Activated T-helper 2 cell treated with anti-CD3 and anti-CD28 coated beads, Interferon-gamma antibody, Interleukin-2, Interleukin-4, amounts not matched to agents 10 μg/mL and 5 μg/mL and 100 μg/mL, durations not matched to agents 14 hours and 24 hours and 36 hours (primary cell): Measurements from ENCODE around the gene RASGEF1C. TPM values are rescaled to one million over a fixed set of nuclear protein-coding genes. Genes with fewer than 3 reads are reported as not detected.

ENCODE experiments used
- DNase-seq: peaks from one replicate; pipeline ENCODE4 v3.0.0; 2021; ENCODE audit warnings: low spot score
- H3K27ac Mint-ChIP-seq: one replicate; pipeline ENCODE4 v1.8.0; 2021; ENCODE audit warnings: mixed read lengths
- H3K27me3 Mint-ChIP-seq: one replicate; pipeline ENCODE4 v1.8.0; 2021; ENCODE audit warnings: low read depth, mixed read lengths
- H3K36me3 Mint-ChIP-seq: one replicate; pipeline ENCODE4 v1.8.0; 2021; ENCODE audit warnings: low read depth, mixed read lengths
- H3K4me1 Mint-ChIP-seq: one replicate; pipeline ENCODE4 v1.8.0; 2021; ENCODE audit warnings: low read depth, mixed read lengths
- H3K4me3 Mint-ChIP-seq: one replicate; pipeline ENCODE4 v1.8.0; 2021; ENCODE audit warnings: low read depth, mild to moderate bottlenecking, moderate library complexity, mixed read lengths
- H3K9me3 Mint-ChIP-seq: one replicate; pipeline ENCODE4 v1.8.0; 2021; ENCODE audit warnings: mixed read lengths
- intact Hi-C: fragments of 100-400 bp; cut with micrococcal nuclease; formaldehyde crosslinking; loops from one replicate; pipeline ENCODE4 v1.15.1; 2023
- total RNA-seq: library from RNA; stranded (reverse); gene quantifications from 2 replicates; pipeline ENCODE4 v1.2.3, GENCODE V29; 2022

Gene RASGEF1C
- total RNA-seq, 1 donor from 2014 or later = not detected

- peaks cover 2% of the 10 kb centered on the region for H3K27me3 Mint-ChIP-seq
- H3K9me3 Mint-ChIP-seq = no peaks in the 10 kb centered on the region
- no peaks in the 10 kb centered on the region for H3K4me1 Mint-ChIP-seq
- DNase-seq = no peak
- H3K27ac Mint-ChIP-seq = no peak overlapping the region
- H3K36me3 Mint-ChIP-seq = no peaks in the 10 kb centered on the region
- H3K4me3 Mint-ChIP-seq = no peak overlapping the region
- intact Hi-C loops = no loop called here
Observed at GRCh38 chr5:180121826-180122413, 87.1 kb downstream of the RASGEF1C start.

- H3K4me3 Mint-ChIP-seq = no peak overlapping the region
- no peak overlapping the region for H3K27ac Mint-ChIP-seq
- no peak for DNase-seq
- H3K36me3 Mint-ChIP-seq = no peaks in the 10 kb centered on the region
- no peaks in the 10 kb centered on the region for H3K4me1 Mint-ChIP-seq
- peaks cover 2% of the 10 kb centered on the region for H3K27me3 Mint-ChIP-seq
- H3K9me3 Mint-ChIP-seq = no peaks in the 10 kb centered on the region
- intact Hi-C loops = no loop called here
Observed at GRCh38 chr5:180120237-180121101, 88.5 kb downstream of the RASGEF1C start.

DNA sequence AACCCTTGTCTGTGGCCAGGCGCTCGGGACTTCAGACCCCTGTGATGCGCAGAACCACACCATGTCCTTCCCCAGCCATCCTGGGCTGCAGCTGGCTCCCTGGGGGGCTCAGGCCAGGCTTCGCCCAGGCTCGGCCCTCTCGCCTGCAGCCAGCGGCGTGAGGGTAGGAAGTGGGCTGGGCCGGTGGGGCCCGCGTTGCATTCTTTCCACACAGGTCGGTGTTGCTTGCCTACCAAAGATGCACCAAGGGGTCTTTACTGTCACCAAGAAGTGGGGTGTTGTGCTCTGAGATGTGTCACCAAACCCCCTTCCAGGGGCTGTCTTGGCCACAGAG, 89.1 kb downstream of the RASGEF1C start:
- H3K27me3 Mint-ChIP-seq = peaks cover 2% of the 10 kb centered on the region
- no peaks in the 10 kb centered on the region for H3K36me3 Mint-ChIP-seq
- H3K27ac Mint-ChIP-seq = no peak overlapping the region
- H3K4me3 Mint-ChIP-seq = no peak overlapping the region
- no peak for DNase-seq
- H3K9me3 Mint-ChIP-seq = no peaks in the 10 kb centered on the region
- no peaks in the 10 kb centered on the region for H3K4me1 Mint-ChIP-seq
- intact Hi-C loops = no loop called here

GRCh38 chr5:180119031-180119902, 89.7 kb downstream of the RASGEF1C start:
- intact Hi-C loops = no loop called here
- no peak for DNase-seq
- Mint-ChIP-seq H3K4me3 (no peak overlapping the region), H3K27me3 (peaks cover 2% of the 10 kb centered on the region), H3K36me3 (no peaks in the 10 kb centered on the region), H3K4me1 (no peaks in the 10 kb centered on the region), H3K9me3 (no peaks in the 10 kb centered on the region), H3K27ac (no peak overlapping the region)

DNA sequence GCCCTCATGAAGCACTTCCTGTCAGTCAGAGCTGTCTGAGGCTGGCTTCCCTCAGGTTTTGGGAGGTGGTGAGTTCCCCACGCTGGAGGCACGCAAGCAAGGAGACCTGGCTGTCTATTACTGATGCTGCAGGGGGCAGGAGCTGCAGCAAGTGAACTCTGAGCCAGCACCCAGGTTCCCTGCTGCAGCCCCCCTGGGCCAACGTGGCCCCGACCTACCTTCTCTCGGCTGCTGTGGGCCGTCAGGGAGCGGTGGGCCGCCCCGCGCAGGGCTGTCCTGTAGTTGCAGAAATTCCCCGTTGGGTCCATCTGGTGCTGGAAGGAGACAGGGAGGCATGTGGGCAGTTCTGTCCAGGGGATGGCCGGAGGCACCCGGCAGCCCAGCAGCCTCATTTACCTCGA, 90.6 kb downstream of the RASGEF1C start:
- DNase-seq = no peak
- H3K4me1 Mint-ChIP-seq = no peaks in the 10 kb centered on the region
- intact Hi-C loops = no loop called here
- no peak overlapping the region for H3K4me3 Mint-ChIP-seq
- no peaks in the 10 kb centered on the region for H3K36me3 Mint-ChIP-seq
- H3K9me3 Mint-ChIP-seq = no peaks in the 10 kb centered on the region
- H3K27me3 Mint-ChIP-seq = no peaks in the 10 kb centered on the region
- H3K27ac Mint-ChIP-seq = no peak overlapping the region

DNA sequence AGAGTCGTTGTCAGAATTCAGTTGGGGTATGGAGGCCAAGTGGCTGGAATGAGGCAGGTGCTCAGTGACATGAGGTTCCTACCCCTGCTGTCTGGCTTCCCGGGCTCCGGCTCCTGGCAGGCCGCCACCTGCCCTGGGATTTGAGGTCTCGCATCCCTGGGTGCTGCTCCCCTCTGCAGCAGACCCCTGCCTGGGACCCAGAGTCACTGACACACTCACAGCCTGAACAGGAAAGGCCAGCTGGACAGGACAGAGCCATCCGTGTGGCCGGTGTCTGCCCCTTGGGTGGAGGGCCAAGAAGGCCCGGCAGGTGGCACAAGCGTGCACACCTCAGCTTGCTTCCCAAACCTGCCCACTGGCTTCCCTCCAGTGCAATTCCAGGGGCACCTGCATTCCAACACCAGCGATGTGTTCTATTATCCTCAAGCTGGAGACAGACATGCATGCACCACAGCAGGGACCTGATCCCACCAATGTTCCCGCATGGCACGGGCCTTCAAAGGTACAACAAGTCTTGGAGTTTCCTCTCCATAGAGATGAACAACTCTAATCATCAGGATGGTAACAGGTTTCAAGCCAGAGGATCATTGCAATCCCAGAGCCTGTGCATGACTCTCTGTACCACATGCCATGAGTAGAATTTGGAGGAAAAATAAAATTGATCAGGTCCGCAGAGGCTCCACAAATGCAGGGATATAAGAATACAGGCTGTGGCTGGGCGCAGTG, 91.8 kb downstream of the RASGEF1C start:
- intact Hi-C loops = no loop called here
- H3K4me3 Mint-ChIP-seq = no peak overlapping the region
- H3K36me3 Mint-ChIP-seq = no peaks in the 10 kb centered on the region
- no peaks in the 10 kb centered on the region for H3K9me3 Mint-ChIP-seq
- no peaks in the 10 kb centered on the region for H3K4me1 Mint-ChIP-seq
- no peaks in the 10 kb centered on the region for H3K27me3 Mint-ChIP-seq
- H3K27ac Mint-ChIP-seq = no peak overlapping the region
- DNase-seq = no peak

GRCh38 chr5:180116077-180116999, 92.7 kb downstream of the RASGEF1C start:
- no peak overlapping the region for H3K27ac Mint-ChIP-seq
- H3K36me3 Mint-ChIP-seq = no peaks in the 10 kb centered on the region
- intact Hi-C loops = no loop called here
- H3K4me1 Mint-ChIP-seq = no peaks in the 10 kb centered on the region
- no peak for DNase-seq
- H3K9me3 Mint-ChIP-seq = no peaks in the 10 kb centered on the region
- no peaks in the 10 kb centered on the region for H3K27me3 Mint-ChIP-seq
- no peak overlapping the region for H3K4me3 Mint-ChIP-seq

GRCh38 chr5:180115326-180116076, 93.5 kb downstream of the RASGEF1C start:
- DNase-seq = no peak
- Mint-ChIP-seq H3K27ac (no peak overlapping the region), H3K36me3 (no peaks in the 10 kb centered on the region), H3K4me1 (no peaks in the 10 kb centered on the region), H3K4me3 (no peak overlapping the region), H3K27me3 (no peaks in the 10 kb centered on the region), H3K9me3 (no peaks in the 10 kb centered on the region)
- intact Hi-C loops = no loop called here

DNA sequence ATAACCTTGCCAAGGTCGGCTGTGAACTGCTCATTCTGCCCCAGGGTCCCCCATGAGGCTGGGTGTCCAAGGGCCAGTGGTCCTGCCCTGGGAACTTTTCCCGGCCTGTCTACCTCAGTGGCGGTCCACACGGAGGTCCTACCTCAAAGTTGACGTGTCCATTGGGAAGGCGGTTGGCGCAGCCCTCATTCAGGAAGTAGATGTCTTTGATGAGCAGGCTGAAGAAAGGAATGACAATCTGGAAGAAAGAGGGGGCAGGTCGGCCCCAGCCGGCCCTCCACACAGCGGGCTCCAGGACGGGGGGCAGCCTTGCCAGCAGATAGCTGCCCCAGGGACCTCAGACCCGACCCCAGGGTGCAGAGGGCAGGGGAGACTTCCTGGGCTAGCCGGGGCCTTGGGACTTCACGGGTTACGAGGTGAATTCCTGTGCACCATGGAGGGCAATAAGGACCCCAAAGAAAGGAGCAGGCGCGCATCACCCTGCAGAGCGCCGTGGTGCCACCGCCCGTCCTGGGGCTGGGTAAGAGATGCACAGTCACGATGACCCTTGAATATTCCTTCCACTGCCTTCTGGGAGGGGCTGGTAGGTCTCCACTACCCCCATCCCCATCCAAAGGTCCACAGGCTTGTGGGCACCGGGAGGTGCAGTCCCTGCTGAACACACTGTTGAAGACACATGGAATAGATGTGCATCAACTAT, 94.6 kb downstream of the RASGEF1C start:
- no peak overlapping the region for H3K27ac Mint-ChIP-seq
- no peaks in the 10 kb centered on the region for H3K27me3 Mint-ChIP-seq
- no peak overlapping the region for H3K4me3 Mint-ChIP-seq
- H3K4me1 Mint-ChIP-seq = no peaks in the 10 kb centered on the region
- no peaks in the 10 kb centered on the region for H3K36me3 Mint-ChIP-seq
- no peaks in the 10 kb centered on the region for H3K9me3 Mint-ChIP-seq
- intact Hi-C loops = no loop called here
- DNase-seq = no peak

GRCh38 chr5:180113660-180114303, 95.2 kb downstream of the RASGEF1C start:
- DNase-seq = no peak
- Mint-ChIP-seq H3K27ac (no peak overlapping the region), H3K36me3 (no peaks in the 10 kb centered on the region), H3K9me3 (no peaks in the 10 kb centered on the region), H3K4me3 (no peak overlapping the region), H3K27me3 (no peaks in the 10 kb centered on the region), H3K4me1 (no peaks in the 10 kb centered on the region)
- intact Hi-C loops = no loop called here
